NCI-H526 treated with DMSO at 0.1 percent for 48 hours (cell line): ENCODE measurements around the gene KIAA0825.
"Not testable (repeated sequence)": the region's sequence is repeated elsewhere in the genome, so short reads cannot be mapped to it uniquely, and the experiment has no call there.

Experiments
- DNase-seq: peaks from one replicate; lab custom pipeline; 2025; lab: John Stamatoyannopoulos, UW

The KIAA0825 gene

GRCh38 chr5:94175912-94176311, 442.5 kb downstream of the KIAA0825 start:
- no peak for DNase-seq

GRCh38 chr5:94174748-94175411, 443.5 kb downstream of the KIAA0825 start:
- DNase-seq, result no peak

- DNase-seq, result no peak
Observed at GRCh38 chr5:94173100-94173499, 445.3 kb downstream of the KIAA0825 start.

- DNase-seq, result not testable (repeated sequence)
Observed at GRCh38 chr5:94171070-94171469, 447.3 kb downstream of the KIAA0825 start.

GRCh38 chr5:94170158-94170557, 448.2 kb downstream of the KIAA0825 start:
- not testable (repeated sequence) for DNase-seq

- DNase-seq, result no peak
Observed at GRCh38 chr5:94168151-94168550, 450.3 kb downstream of the KIAA0825 start.

- no peak for DNase-seq
Observed at GRCh38 chr5:94161801-94162200, 456.6 kb downstream of the KIAA0825 start.

GRCh38 chr5:94159144-94159543, 459.3 kb downstream of the KIAA0825 start:
- DNase-seq, result no peak

GRCh38 chr5:94157704-94158539, 460.5 kb downstream of the KIAA0825 start:
- DNase-seq, result no peak

- DNase-seq, result no peak
Observed at GRCh38 chr5:94154672-94155071, 463.7 kb downstream of the KIAA0825 start.

GRCh38 chr5:94153736-94154450, 464.5 kb downstream of the KIAA0825 start:
- DNase-seq, result no peak

GRCh38 chr5:94143621-94144020, 474.8 kb downstream of the KIAA0825 start:
- not testable (repeated sequence) for DNase-seq

- no peak for DNase-seq
Observed at GRCh38 chr5:94140300-94140699, 478.1 kb downstream of the KIAA0825 start.

- DNase-seq, result no peak
Observed at GRCh38 chr5:94130077-94130476, 488.3 kb downstream of the KIAA0825 start.

- DNase-seq, result no peak
Observed at GRCh38 chr5:94125107-94125506, 493.3 kb downstream of the KIAA0825 start.

- not testable (repeated sequence) for DNase-seq
Observed at GRCh38 chr5:94116317-94116716, 502.1 kb downstream of the KIAA0825 start.

- no peak for DNase-seq
Observed at GRCh38 chr5:94113087-94113486, 505.3 kb downstream of the KIAA0825 start.

- DNase-seq, result peak; percentile 79
Observed at GRCh38 chr5:94111209-94112004, 507.0 kb downstream of the KIAA0825 start.

GRCh38 chr5:94103514-94104245, 514.7 kb downstream of the KIAA0825 start:
- no peak for DNase-seq
